NT2/D1 (cell line): ENCODE measurements around the gene GALNT7.

Experiments
- DNase-seq: peaks from one replicate; pipeline ENCODE4 v3.0.0-alpha.2; 2011; ENCODE audit warnings: low read depth, low spot score
- H3K27me3 ChIP-seq: 2 replicates; pipeline ENCODE4 v1.6.0; 2011; ENCODE audit warnings: mild to moderate bottlenecking; ENCODE audit not compliant: insufficient read length, insufficient read depth
- H3K36me3 ChIP-seq: 2 replicates; pipeline ENCODE4 v1.6.1; 2011; ENCODE audit warnings: mild to moderate bottlenecking, low read length, mixed read lengths; ENCODE audit not compliant: insufficient read depth, insufficient read length
- H3K4me1 ChIP-seq: 2 replicates; pipeline ENCODE4 v1.5.1; 2011; ENCODE audit not compliant: insufficient read depth, insufficient read length
- H3K4me3 ChIP-seq: 2 replicates; pipeline ENCODE4 v1.5.1; 2011; ENCODE audit warnings: low read depth; ENCODE audit not compliant: insufficient read length
- H3K9ac ChIP-seq: 2 replicates; pipeline ENCODE4 v1.6.0; 2011; ENCODE audit warnings: low read depth; ENCODE audit not compliant: insufficient read length
- H3K9me3 ChIP-seq: 2 replicates; pipeline ENCODE4 v1.5.1; 2011; ENCODE audit warnings: mild to moderate bottlenecking, low read length; ENCODE audit not compliant: insufficient read depth
- SUZ12 ChIP-seq: IDR thresholded peaks from 2 replicates; pipeline ENCODE4 v1.6.1; 2011; ENCODE audit not compliant: insufficient read length, insufficient read depth; ENCODE audit errors: extremely low read depth
- YY1 ChIP-seq: IDR thresholded peaks from 2 replicates; pipeline ENCODE4 v1.6.1; 2011; ENCODE audit not compliant: insufficient read length, insufficient read depth
- ZNF274 ChIP-seq: IDR thresholded peaks from 2 replicates; pipeline ENCODE4 v1.6.1; 2011; ENCODE audit warnings: mild to moderate bottlenecking, low read depth, low read length

The GALNT7 gene

GRCh38 chr4:173146456-173146855 is 22.2 kb upstream of the GALNT7 start:
- TF ChIP-seq YY1 (no peak), ZNF274 (no peak), SUZ12 (no peak)
- no peaks in the 10 kb centered on the region for H3K4me1 ChIP-seq
- H3K27me3 ChIP-seq = no peaks in the 10 kb centered on the region
- H3K36me3 ChIP-seq = no peaks in the 10 kb centered on the region
- no peak overlapping the region for H3K9ac ChIP-seq
- no peaks in the 10 kb centered on the region for H3K9me3 ChIP-seq
- no peak for DNase-seq
- no peak overlapping the region for H3K4me3 ChIP-seq

DNA sequence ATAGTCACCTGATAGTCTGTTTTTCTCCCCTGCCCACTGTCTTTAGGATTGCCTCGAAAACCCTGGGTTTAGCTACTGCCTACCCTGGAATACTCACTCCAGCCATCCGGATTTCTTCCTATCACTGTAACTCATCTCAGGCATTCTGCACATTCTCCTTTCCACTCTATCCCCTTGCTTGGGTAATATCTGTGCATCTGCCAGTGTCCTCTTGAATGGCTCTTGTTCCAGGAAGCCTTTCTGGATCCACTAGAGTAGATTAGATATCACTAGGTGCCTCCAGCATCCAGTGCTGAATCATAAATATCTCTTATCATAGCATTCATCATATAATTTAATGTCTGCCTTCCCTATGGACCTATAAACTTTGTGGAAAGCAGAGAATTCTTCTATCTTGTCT is 17.1 kb upstream of the GALNT7 start:
- H3K9ac ChIP-seq = no peak overlapping the region
- H3K4me3 ChIP-seq = no peak overlapping the region

GRCh38 chr4:173152104-173152503 is 16.5 kb upstream of the GALNT7 start:
- Histone ChIP-seq H3K4me3 (no peak overlapping the region), H3K36me3 (no peaks in the 10 kb centered on the region), H3K9ac (no peak overlapping the region), H3K4me1 (no peaks in the 10 kb centered on the region), H3K9me3 (no peaks in the 10 kb centered on the region), H3K27me3 (no peaks in the 10 kb centered on the region)
- no peak for DNase-seq
- TF ChIP-seq ZNF274 (no peak), YY1 (no peak), SUZ12 (no peak)

More for the DNA sequence above, 17.1 kb upstream of the GALNT7 start:
- no peaks in the 10 kb centered on the region for H3K27me3 ChIP-seq
- H3K4me1 ChIP-seq = no peaks in the 10 kb centered on the region
- no peaks in the 10 kb centered on the region for H3K36me3 ChIP-seq
- TF ChIP-seq YY1 (no peak), SUZ12 (no peak), ZNF274 (no peak)
- no peaks in the 10 kb centered on the region for H3K9me3 ChIP-seq
- DNase-seq = no peak

DNA sequence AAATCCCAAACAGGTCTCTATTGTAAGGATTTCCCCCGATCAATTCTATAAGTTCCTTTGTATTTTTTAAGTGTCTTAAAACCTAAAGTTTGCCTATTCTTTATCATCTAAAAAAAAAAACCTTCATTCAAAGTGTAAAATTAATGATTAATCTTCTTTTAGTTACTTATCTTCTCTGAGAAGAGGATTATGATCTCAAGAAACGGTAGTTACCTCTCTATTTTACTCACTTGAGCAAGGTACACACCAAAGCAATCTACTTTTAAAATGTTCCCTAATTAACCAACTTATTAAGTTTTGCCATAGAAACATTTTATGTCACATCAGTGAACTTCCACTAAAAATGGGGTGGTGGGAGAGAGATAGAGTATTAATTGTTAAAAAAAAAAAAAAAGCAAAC is 15.2 kb upstream of the GALNT7 start:
- no peak for DNase-seq
- Histone ChIP-seq H3K4me3 (no peak overlapping the region), H3K4me1 (no peaks in the 10 kb centered on the region), H3K27me3 (no peaks in the 10 kb centered on the region), H3K9ac (no peak overlapping the region), H3K9me3 (no peaks in the 10 kb centered on the region), H3K36me3 (no peaks in the 10 kb centered on the region)
- TF ChIP-seq SUZ12 (no peak), YY1 (no peak), ZNF274 (no peak)

DNA sequence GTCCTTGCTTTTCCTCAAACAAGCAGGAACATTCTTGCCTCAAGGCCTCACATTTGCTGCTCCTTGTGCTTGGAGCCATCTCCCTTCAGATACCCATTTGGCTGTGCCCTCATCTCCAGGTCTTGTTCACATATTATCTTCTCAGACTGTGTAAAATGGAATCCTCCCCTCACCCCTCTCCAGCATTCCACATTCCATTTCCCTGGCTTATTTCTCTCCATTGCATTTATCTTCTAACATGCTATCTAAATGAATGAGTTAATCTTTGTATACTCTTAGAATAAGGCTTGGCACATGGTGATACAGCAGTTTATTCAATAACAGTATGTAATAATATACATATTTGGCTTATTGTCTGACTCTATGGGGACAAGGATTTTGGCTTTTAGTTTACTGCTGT is 8.8 kb upstream of the GALNT7 start:
- Histone ChIP-seq H3K27me3 (no peaks in the 10 kb centered on the region), H3K4me3 (no peak overlapping the region), H3K9me3 (no peaks in the 10 kb centered on the region), H3K36me3 (peaks cover 16% of the 10 kb centered on the region), H3K4me1 (no peaks in the 10 kb centered on the region), H3K9ac (no peak overlapping the region)
- no peak for DNase-seq
- TF ChIP-seq SUZ12 = no peak
- no peak for TF ChIP-seq ZNF274
- no peak for TF ChIP-seq YY1

- H3K9me3 ChIP-seq = no peaks in the 10 kb centered on the region
- H3K36me3 ChIP-seq = peaks cover 24% of the 10 kb centered on the region
- no peak overlapping the region for H3K4me3 ChIP-seq
- TF ChIP-seq ZNF274 (no peak), SUZ12 (no peak), YY1 (no peak)
- no peak for DNase-seq
- H3K9ac ChIP-seq = no peak overlapping the region
- no peaks in the 10 kb centered on the region for H3K4me1 ChIP-seq
- no peaks in the 10 kb centered on the region for H3K27me3 ChIP-seq
These were observed 7.7 kb upstream of the GALNT7 start for GRCh38 chr4:173160871-173161270.

GRCh38 chr4:173161311-173161710 is 7.3 kb upstream of the GALNT7 start:
- TF ChIP-seq ZNF274 (no peak), SUZ12 (no peak), YY1 (no peak)
- Histone ChIP-seq H3K36me3 (peaks cover 25% of the 10 kb centered on the region), H3K4me3 (no peak overlapping the region), H3K9ac (no peak overlapping the region), H3K27me3 (no peaks in the 10 kb centered on the region), H3K9me3 (no peaks in the 10 kb centered on the region), H3K4me1 (no peaks in the 10 kb centered on the region)
- DNase-seq = no peak
